Fibroblast of lung (primary cell): Measurements from ENCODE around the gene COA7.
A peak's percentile ranks its signal among the peaks of the same experiment; 100 is the strongest.
"Not testable (repeated sequence)": the region's sequence is repeated elsewhere in the genome, so short reads cannot be mapped to it uniquely, and the experiment has no call there.

ENCODE experiments used
- EZH2 ChIP-seq: IDR thresholded peaks from 2 replicates; pipeline ENCODE4 v1.5.1; 2012; ENCODE audit warnings: low read length, control low read depth, mild to moderate bottlenecking; ENCODE audit errors: missing control alignments
- TF ChIP-seq, protein P1 (sequence below), 2 donors: IDR thresholded peaks in 1 of 2; conservative IDR thresholded peaks in 1 of 2; 1 replicate in 1 of 2; 2 replicates in 1 of 2; pipeline ENCODE4 v1.5.1; 2011 to 2012; ENCODE audit warnings: low read length in 2 of 2, control low read depth in 1 of 2, inconsistent platforms in 1 of 2, low read depth in 1 of 2, mild to moderate bottlenecking in 1 of 2

DNA sequence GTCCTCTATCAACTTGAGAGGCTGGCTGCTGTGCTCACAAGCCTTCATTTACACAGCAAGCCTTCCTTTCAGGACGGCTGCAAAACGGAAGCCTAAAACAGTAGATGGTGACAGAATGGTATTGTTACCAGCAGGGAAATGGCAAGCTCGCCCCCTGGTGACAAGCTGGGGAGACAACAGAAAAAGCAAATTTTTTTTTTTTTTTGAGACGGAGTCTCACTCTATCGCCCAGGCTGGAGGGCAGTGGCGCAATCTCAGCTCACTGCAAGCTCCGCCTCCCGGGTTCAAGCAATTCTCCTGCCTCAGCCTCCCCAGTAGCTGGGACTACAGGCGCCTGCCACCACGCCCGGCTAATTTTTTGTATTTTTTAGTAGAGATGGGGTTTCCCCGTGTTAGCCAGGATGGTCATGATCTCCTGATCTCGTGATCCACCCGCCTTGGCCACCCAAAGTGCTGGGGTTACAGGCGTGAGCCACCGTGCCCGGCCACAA lies 11.8 kb downstream of the COA7 start:
- TF ChIP-seq, protein P1, sequence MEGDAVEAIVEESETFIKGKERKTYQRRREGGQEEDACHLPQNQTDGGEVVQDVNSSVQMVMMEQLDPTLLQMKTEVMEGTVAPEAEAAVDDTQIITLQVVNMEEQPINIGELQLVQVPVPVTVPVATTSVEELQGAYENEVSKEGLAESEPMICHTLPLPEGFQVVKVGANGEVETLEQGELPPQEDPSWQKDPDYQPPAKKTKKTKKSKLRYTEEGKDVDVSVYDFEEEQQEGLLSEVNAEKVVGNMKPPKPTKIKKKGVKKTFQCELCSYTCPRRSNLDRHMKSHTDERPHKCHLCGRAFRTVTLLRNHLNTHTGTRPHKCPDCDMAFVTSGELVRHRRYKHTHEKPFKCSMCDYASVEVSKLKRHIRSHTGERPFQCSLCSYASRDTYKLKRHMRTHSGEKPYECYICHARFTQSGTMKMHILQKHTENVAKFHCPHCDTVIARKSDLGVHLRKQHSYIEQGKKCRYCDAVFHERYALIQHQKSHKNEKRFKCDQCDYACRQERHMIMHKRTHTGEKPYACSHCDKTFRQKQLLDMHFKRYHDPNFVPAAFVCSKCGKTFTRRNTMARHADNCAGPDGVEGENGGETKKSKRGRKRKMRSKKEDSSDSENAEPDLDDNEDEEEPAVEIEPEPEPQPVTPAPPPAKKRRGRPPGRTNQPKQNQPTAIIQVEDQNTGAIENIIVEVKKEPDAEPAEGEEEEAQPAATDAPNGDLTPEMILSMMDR (conservative IDR thresholded peaks at IDR 0.05 in 1 of 2, IDR thresholded peaks at IDR 0.05 in 1 of 2; ENCODE audit: low read depth in 1 of 2, low read length in 2 of 2): peak; percentile 70 to 80
- not testable (repeated sequence) for TF ChIP-seq EZH2
